HEK293 (cell line): ENCODE data around the gene EIPR1.

ENCODE experiments used
- CTCF ChIA-PET: fragments of 350-600 bp; formaldehyde crosslinking; extraction: SDS; loops from one replicate; lab custom pipeline; 2021; ENCODE audit warnings: antibody characterized with exemption; lab: Yijun Ruan, JAX
- POLR2A ChIA-PET: fragments of 300-600 bp; formaldehyde crosslinking; extraction: SDS; loops from one replicate; lab custom pipeline; 2020; ENCODE audit warnings: antibody characterized with exemption, inconsistent platforms; lab: Yijun Ruan, JAX
- H3K27ac ChIP-seq: fragments of 200-500 bp; sonication (Bioruptor generic); 2 replicates; pipeline ENCODE4 v1.5.1; 2014; ENCODE audit warnings: low read depth, low read length, control low read depth, inconsistent platforms; ENCODE audit errors: extremely low read depth
- H3K36me3 ChIP-seq, 2 experiments: fragments of 200-500 bp in 1 of 2; sonication (Bioruptor generic) in 1 of 2; 1 replicate in 1 of 2; 2 replicates in 1 of 2; pipeline ENCODE4 v1.5.1; 2014 to 2017; ENCODE audit warnings: inconsistent platforms in 2 of 2, low read length in 2 of 2; ENCODE audit not compliant: control insufficient read depth in 2 of 2, insufficient read depth in 1 of 2
- H3K4me1 ChIP-seq: fragments of 200-500 bp; sonication (Bioruptor generic); 2 replicates; pipeline ENCODE4 v1.5.1; 2014; ENCODE audit warnings: mild to moderate bottlenecking, low read length, inconsistent platforms; ENCODE audit not compliant: control insufficient read depth, insufficient read depth
- H3K4me3 ChIP-seq: 2 replicates; pipeline ENCODE4 v1.5.1; 2011; ENCODE audit warnings: low read depth, mild to moderate bottlenecking, control low read depth, low read length, moderate library complexity
- H3K9me3 ChIP-seq: fragments of 200-500 bp; sonication (Bioruptor generic); 2 replicates; pipeline ENCODE4 v1.5.1; 2014; ENCODE audit warnings: low read depth, low read length, inconsistent platforms; ENCODE audit not compliant: control insufficient read depth, insufficient read depth
- KLF16 ChIP-seq: fragments of 450-650 bp; formaldehyde crosslinking; IDR thresholded peaks from 2 replicates; pipeline ENCODE4 v1.5.1; 2017; ENCODE audit warnings: missing biosample characterization, missing genetic modification characterization
- KLF7 ChIP-seq: fragments of 450-650 bp; formaldehyde crosslinking; IDR thresholded peaks from 2 replicates; pipeline ENCODE4 v1.5.1; 2016; ENCODE audit warnings: missing biosample characterization, missing genetic modification characterization, borderline replicate concordance
- SP2 ChIP-seq: fragments of 450-650 bp; formaldehyde crosslinking; IDR thresholded peaks from 2 replicates; pipeline ENCODE4 v1.5.1; 2016; ENCODE audit warnings: missing biosample characterization, missing genetic modification characterization
- ZBTB8A ChIP-seq: fragments of 450-650 bp; formaldehyde crosslinking; IDR thresholded peaks from 2 replicates; pipeline ENCODE4 v1.5.1; 2016; ENCODE audit warnings: missing biosample characterization, missing genetic modification characterization
- ZEB2 ChIP-seq: fragments of 450-650 bp; formaldehyde crosslinking; IDR thresholded peaks from 2 replicates; pipeline ENCODE4 v1.5.1; 2016; ENCODE audit warnings: missing biosample characterization, missing genetic modification characterization
- ZFP37 ChIP-seq: fragments of 450-650 bp; formaldehyde crosslinking; IDR thresholded peaks from 2 replicates; pipeline ENCODE4 v1.5.1; 2016; ENCODE audit warnings: missing biosample characterization, missing genetic modification characterization
- ZFP69B ChIP-seq: fragments of 450-650 bp; formaldehyde crosslinking; IDR thresholded peaks from 2 replicates; pipeline ENCODE4 v1.5.1; 2016; ENCODE audit warnings: missing biosample characterization, missing genetic modification characterization
- ZIC2 ChIP-seq: fragments of 450-650 bp; formaldehyde crosslinking; IDR thresholded peaks from 2 replicates; pipeline ENCODE4 v1.5.1; 2016; ENCODE audit warnings: missing biosample characterization, missing genetic modification characterization
- ZNF211 ChIP-seq: fragments of 450-650 bp; formaldehyde crosslinking; IDR thresholded peaks from 2 replicates; pipeline ENCODE4 v1.5.1; 2016; ENCODE audit warnings: low read depth, missing biosample characterization, missing genetic modification characterization
- ZNF549 ChIP-seq: fragments of 450-650 bp; IDR thresholded peaks from 2 replicates; pipeline ENCODE4 v1.5.1; 2018; ENCODE audit warnings: missing biosample characterization, missing genetic modification characterization, mild to moderate bottlenecking, inconsistent platforms, moderate library complexity
- ZNF558 ChIP-seq: fragments of 450-650 bp; formaldehyde crosslinking; IDR thresholded peaks from 2 replicates; pipeline ENCODE4 v1.5.1; 2016; ENCODE audit warnings: missing biosample characterization, missing genetic modification characterization
- ZNF747 ChIP-seq: fragments of 450-650 bp; formaldehyde crosslinking; IDR thresholded peaks from 2 replicates; pipeline ENCODE4 v1.5.1; 2016; ENCODE audit warnings: missing biosample characterization, missing genetic modification characterization
- ZNF830 ChIP-seq: fragments of 450-650 bp; IDR thresholded peaks from 2 replicates; pipeline ENCODE4 v1.5.0; 2018; ENCODE audit warnings: missing biosample characterization, missing genetic modification characterization, low read depth, mild to moderate bottlenecking, moderate library complexity
- ZNF837 ChIP-seq: fragments of 450-650 bp; formaldehyde crosslinking; IDR thresholded peaks from 2 replicates; pipeline ENCODE4 v1.5.1; 2016; ENCODE audit warnings: missing biosample characterization, missing genetic modification characterization
- TF ChIP-seq, protein P1 (sequence below): fragments of 450-650 bp; formaldehyde crosslinking; IDR thresholded peaks from 2 replicates; pipeline ENCODE4 v1.5.1; 2016; ENCODE audit warnings: missing biosample characterization, missing genetic modification characterization
- TF ChIP-seq, protein P2 (sequence below): fragments of 450-650 bp; formaldehyde crosslinking; IDR thresholded peaks from 2 replicates; pipeline ENCODE4 v1.5.1; 2016; ENCODE audit warnings: missing biosample characterization, missing genetic modification characterization
- TF ChIP-seq, protein P3 (sequence below): fragments of 450-650 bp; formaldehyde crosslinking; conservative IDR thresholded peaks from 2 replicates; pipeline ENCODE4 v1.5.1; 2016; ENCODE audit warnings: low read depth, missing biosample characterization, missing genetic modification characterization

EIPR1 gene

DNA sequence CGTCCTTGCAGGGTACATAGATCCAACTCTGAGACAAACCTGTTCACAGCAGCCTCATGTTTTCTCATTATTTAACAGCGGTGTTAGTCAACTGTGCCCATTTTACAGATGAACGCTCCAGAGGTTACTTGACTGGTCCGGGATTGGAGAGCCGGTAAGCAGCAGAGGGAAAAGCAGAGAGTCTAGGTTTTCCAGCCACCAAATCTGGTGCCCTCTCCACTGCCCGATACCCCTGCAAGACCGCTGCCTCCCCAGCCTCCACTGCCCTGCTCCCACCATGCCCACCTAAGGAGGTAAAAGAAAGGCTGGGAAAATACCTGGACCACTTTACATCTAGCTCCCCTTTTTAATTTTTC, 51.5 kb downstream of the EIPR1 start:
- ChIA-PET CTCF (no interaction called here), POLR2A (no interaction called here)
- Histone ChIP-seq H3K4me1 (no peaks in the 10 kb centered on the region), H3K4me3 (no peak overlapping the region), H3K36me3 (peaks cover 0 to 26% of the 10 kb centered on the region in 2 experiments; a peak in 1 of 3 replicates), H3K27ac (no peak overlapping the region), H3K9me3 (no peaks in the 10 kb centered on the region)
- TF ChIP-seq ZNF830 (no peak), ZNF211 (tag by site-specific recombination) (no peak)

DNA sequence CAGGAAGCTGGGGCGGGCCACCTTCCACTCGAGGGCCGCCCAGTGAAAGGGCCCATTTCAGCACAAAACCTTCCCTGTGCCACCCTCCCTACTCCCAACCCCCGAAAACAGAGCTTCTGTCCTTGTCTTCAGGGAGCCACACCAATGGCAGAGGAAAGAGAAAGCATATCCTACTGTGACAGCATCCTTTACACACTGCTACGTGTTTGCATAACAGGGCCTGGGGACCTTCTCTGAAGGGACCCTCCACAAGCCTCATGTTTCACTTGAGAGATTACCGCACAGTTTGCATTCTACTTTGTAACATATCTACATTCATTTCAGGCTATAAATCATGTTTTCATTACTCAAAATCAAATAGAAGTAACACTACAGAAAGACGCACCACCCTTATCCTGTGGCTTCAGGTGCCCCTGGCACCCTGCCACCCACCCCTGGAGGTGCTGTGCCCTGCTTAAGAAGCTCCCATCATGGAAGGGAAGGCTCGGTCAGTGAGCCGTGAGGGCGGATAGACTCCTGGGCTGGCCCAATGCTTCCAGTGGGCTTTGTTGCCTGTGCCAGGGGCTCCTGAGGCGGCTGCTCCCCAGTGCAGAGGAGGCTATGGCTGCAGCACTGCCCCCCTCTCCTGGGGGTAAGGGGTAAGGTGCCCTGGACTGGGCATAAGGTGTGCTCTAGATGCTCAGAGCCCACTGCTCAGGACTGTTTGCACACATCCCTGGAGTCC, 52.0 kb downstream of the EIPR1 start:
- H3K4me1 ChIP-seq: no peaks in the 10 kb centered on the region
- no peak overlapping the region for H3K4me3 ChIP-seq
- peaks cover 0 to 21% of the 10 kb centered on the region in 2 experiments; a peak in 1 of 3 replicates for H3K36me3 ChIP-seq
- ChIA-PET CTCF (no interaction called here), POLR2A (no interaction called here)
- TF ChIP-seq ZNF549 (tag by site-specific recombination): no peak
- no peak for TF ChIP-seq ZNF837 (tag by site-specific recombination)
- TF ChIP-seq, protein P1, sequence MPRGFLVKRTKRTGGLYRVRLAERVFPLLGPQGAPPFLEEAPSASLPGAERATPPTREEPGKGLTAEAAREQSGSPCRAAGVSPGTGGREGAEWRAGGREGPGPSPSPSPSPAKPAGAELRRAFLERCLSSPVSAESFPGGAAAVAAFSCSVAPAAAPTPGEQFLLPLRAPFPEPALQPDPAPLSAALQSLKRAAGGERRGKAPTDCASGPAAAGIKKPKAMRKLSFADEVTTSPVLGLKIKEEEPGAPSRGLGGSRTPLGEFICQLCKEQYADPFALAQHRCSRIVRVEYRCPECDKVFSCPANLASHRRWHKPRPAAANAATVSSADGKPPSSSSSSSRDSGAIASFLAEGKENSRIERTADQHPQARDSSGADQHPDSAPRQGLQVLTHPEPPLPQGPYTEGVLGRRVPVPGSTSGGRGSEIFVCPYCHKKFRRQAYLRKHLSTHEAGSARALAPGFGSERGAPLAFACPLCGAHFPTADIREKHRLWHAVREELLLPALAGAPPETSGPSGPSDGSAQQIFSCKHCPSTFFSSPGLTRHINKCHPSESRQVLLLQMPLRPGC (tag by site-specific recombination): no peak
- no peak for TF ChIP-seq ZEB2 (tag by site-specific recombination)
- no peak for TF ChIP-seq SP2 (tag by site-specific recombination)
- TF ChIP-seq ZIC2 (tag by site-specific recombination): no peak
- TF ChIP-seq, protein P2, sequence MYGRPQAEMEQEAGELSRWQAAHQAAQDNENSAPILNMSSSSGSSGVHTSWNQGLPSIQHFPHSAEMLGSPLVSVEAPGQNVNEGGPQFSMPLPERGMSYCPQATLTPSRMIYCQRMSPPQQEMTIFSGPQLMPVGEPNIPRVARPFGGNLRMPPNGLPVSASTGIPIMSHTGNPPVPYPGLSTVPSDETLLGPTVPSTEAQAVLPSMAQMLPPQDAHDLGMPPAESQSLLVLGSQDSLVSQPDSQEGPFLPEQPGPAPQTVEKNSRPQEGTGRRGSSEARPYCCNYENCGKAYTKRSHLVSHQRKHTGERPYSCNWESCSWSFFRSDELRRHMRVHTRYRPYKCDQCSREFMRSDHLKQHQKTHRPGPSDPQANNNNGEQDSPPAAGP (tag by site-specific recombination): no peak
- TF ChIP-seq ZBTB8A: no peak
- TF ChIP-seq ZNF558 (tag by site-specific recombination): no peak
- TF ChIP-seq KLF7 (tag by site-specific recombination): no peak
- TF ChIP-seq ZFP37: no peak
- TF ChIP-seq KLF16 (tag by site-specific recombination): no peak
- no peak for TF ChIP-seq ZFP69B (tag by site-specific recombination)
- no peak for TF ChIP-seq ZNF747 (tag by site-specific recombination)
- H3K9me3 ChIP-seq: no peaks in the 10 kb centered on the region
- H3K27ac ChIP-seq: no peak overlapping the region

DNA sequence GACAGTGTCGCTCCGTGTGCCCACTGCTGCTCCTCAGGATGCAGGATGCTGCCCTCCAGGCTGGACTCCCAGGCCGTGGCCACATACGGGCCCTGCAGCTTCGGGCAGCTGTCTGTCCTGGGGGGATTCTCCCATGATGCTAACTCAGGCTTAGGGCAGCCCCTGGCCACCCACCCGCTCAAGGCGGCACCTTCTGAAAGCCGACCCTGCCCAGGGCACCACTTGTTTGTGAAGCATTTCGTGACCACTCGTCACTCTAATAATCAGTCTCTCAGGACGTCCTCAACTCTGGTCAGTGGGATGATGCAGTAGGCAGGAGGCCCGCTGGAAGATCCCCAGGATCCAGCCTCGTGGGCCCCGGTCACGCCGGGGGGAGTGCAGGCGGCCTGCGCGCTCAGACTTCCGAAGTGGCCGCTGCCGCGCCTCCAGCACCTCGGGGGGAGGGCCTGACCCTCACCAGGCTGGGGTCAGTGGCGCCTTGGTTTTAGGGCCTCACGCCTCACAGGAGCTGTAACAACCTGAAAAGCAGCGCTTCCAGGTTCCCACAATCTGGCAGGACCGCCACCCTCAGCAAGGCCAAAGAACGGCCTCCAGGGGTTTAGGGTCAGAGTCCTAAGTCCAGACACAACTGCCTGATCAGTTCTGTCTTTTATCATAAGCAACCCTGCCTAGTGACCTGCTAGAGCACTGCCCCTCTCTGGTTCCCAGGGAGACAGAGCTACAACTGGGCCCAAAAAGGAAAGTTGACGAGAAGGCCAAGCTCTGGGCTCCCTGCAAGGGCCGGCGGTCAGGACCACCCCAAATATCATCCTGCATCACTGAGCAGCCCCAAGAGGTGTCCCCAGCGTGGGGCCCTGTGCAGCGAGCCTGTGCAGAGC, 53.0 kb downstream of the EIPR1 start:
- Histone ChIP-seq H3K4me3 (no peak overlapping the region), H3K9me3 (no peaks in the 10 kb centered on the region), H3K27ac (no peak overlapping the region), H3K4me1 (no peaks in the 10 kb centered on the region), H3K36me3 (peaks cover 0 to 14% of the 10 kb centered on the region in 2 experiments; a peak in 1 of 3 replicates)
- ChIA-PET CTCF (no interaction called here), POLR2A (no interaction called here)
- TF ChIP-seq, protein P3, sequence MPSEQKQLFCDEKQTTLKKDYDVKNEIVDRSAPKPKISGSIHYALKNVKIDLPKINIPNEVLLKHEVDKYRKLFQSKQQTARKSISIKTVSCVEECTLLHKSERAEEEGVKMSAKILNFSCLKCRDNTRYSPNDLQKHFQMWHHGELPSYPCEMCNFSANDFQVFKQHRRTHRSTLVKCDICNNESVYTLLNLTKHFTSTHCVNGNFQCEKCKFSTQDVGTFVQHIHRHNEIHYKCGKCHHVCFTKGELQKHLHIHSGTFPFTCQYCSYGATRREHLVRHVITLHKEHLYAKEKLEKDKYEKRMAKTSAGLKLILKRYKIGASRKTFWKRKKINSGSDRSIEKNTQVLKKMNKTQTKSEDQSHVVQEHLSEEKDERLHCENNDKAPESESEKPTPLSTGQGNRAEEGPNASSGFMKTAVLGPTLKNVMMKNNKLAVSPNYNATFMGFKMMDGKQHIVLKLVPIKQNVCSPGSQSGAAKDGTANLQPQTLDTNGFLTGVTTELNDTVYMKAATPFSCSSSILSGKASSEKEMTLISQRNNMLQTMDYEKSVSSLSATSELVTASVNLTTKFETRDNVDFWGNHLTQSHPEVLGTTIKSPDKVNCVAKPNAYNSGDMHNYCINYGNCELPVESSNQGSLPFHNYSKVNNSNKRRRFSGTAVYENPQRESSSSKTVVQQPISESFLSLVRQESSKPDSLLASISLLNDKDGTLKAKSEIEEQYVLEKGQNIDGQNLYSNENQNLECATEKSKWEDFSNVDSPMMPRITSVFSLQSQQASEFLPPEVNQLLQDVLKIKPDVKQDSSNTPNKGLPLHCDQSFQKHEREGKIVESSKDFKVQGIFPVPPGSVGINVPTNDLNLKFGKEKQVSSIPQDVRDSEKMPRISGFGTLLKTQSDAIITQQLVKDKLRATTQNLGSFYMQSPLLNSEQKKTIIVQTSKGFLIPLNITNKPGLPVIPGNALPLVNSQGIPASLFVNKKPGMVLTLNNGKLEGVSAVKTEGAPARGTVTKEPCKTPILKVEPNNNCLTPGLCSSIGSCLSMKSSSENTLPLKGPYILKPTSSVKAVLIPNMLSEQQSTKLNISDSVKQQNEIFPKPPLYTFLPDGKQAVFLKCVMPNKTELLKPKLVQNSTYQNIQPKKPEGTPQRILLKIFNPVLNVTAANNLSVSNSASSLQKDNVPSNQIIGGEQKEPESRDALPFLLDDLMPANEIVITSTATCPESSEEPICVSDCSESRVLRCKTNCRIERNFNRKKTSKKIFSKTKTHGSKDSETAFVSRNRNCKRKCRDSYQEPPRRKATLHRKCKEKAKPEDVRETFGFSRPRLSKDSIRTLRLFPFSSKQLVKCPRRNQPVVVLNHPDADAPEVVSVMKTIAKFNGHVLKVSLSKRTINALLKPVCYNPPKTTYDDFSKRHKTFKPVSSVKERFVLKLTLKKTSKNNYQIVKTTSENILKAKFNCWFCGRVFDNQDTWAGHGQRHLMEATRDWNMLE (tag by site-specific recombination): no peak
